ENCODE measurements around the gene UST.

GRCh38 chr6:148963738-148964137 lies 216.9 kb downstream of the UST start:
- TF ChIP-seq, protein P1, sequence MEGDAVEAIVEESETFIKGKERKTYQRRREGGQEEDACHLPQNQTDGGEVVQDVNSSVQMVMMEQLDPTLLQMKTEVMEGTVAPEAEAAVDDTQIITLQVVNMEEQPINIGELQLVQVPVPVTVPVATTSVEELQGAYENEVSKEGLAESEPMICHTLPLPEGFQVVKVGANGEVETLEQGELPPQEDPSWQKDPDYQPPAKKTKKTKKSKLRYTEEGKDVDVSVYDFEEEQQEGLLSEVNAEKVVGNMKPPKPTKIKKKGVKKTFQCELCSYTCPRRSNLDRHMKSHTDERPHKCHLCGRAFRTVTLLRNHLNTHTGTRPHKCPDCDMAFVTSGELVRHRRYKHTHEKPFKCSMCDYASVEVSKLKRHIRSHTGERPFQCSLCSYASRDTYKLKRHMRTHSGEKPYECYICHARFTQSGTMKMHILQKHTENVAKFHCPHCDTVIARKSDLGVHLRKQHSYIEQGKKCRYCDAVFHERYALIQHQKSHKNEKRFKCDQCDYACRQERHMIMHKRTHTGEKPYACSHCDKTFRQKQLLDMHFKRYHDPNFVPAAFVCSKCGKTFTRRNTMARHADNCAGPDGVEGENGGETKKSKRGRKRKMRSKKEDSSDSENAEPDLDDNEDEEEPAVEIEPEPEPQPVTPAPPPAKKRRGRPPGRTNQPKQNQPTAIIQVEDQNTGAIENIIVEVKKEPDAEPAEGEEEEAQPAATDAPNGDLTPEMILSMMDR (IDR thresholded peaks at IDR 0.05; ENCODE audit: poor library complexity, severe bottlenecking): no peak
- TF ChIP-seq EP300 (conservative IDR thresholded peaks at IDR 0.05; ENCODE audit: poor library complexity, severe bottlenecking) (no peak), TAF1 (IDR thresholded peaks at IDR 0.05; ENCODE audit: low read depth) (no peak)
